HFFc6 (cell line): ENCODE data around the gene SH2D3C. TPM values are rescaled to one million over a fixed set of nuclear protein-coding genes. Genes with fewer than 3 reads are reported as not detected.
A peak's percentile ranks its signal among the peaks of the same experiment; 100 is the strongest.

Experiments used
- DNase-seq: peaks from one replicate; pipeline ENCODE4 v3.0.0-alpha.2; 2018
- H3K27ac Mint-ChIP-seq: 2 replicates; pipeline ENCODE4 v1.8.0; 2020; ENCODE audit warnings: mild to moderate bottlenecking, mixed read lengths
- H3K27me3 Mint-ChIP-seq: 2 replicates; pipeline ENCODE4 v1.8.0; 2021; ENCODE audit warnings: mild to moderate bottlenecking, moderate library complexity, mixed read lengths; ENCODE audit not compliant: insufficient read depth
- H3K36me3 Mint-ChIP-seq: 2 replicates; pipeline ENCODE4 v1.8.0; 2021; ENCODE audit warnings: low read depth, mixed read lengths
- H3K4me1 Mint-ChIP-seq: 2 replicates; pipeline ENCODE4 v1.8.0; 2020; ENCODE audit warnings: low read depth, mixed read lengths
- H3K4me3 Mint-ChIP-seq: 2 replicates; pipeline ENCODE4 v1.8.0; 2020; ENCODE audit warnings: mild to moderate bottlenecking, moderate library complexity, mixed read lengths
- H3K9me3 Mint-ChIP-seq: 2 replicates; pipeline ENCODE4 v1.8.0; 2020; ENCODE audit warnings: mild to moderate bottlenecking, mixed read lengths
- CTCF ChIP-seq: fragments of 200-600 bp; sonication (generic); IDR thresholded peaks from 2 replicates; pipeline ENCODE4 v1.5.0; 2021; ENCODE audit warnings: antibody characterized with exemption, mild to moderate bottlenecking
- total RNA-seq, 6 experiments: library from RNA; stranded (reverse); fragmentation: NEBNext Ultra II Directional; extraction: Animal tissue kit (Norgen Biotek cat#: 25700); gene quantifications; 2 replicates in 1 of 6; 3 replicates in 5 of 6; pipeline ENCODE4 v1.2.3, GENCODE V29; 2021

The SH2D3C gene
- total RNA-seq, 6 experiments from 2014 or later, result not detected

GRCh38 chr9:127790094-127790855 lies 11.8 kb upstream of the SH2D3C start:
- Mint-ChIP-seq H3K27ac (no peak overlapping the region), H3K36me3 (peaks cover 28% of the 10 kb centered on the region)

GRCh38 chr9:127789179-127789578 lies 10.7 kb upstream of the SH2D3C start:
- Mint-ChIP-seq H3K4me3 (no peak overlapping the region), H3K9me3 (no peaks in the 10 kb centered on the region), H3K36me3 (peaks cover 28% of the 10 kb centered on the region), H3K27me3 (no peaks in the 10 kb centered on the region; the same call in 1 of the 2 replicates), H3K27ac (no peak overlapping the region), H3K4me1 (peaks cover 9% of the 10 kb centered on the region)
- no peak for DNase-seq
- no peak for TF ChIP-seq CTCF

More at GRCh38 chr9:127790094-127790855, 11.8 kb upstream of the SH2D3C start:
- peaks cover 9% of the 10 kb centered on the region for H3K4me1 Mint-ChIP-seq
- H3K27me3 Mint-ChIP-seq, result no peaks in the 10 kb centered on the region; the same call in 1 of the 2 replicates
- no peak for DNase-seq
- H3K9me3 Mint-ChIP-seq, result no peaks in the 10 kb centered on the region
- H3K4me3 Mint-ChIP-seq, result no peak overlapping the region
- no peak for TF ChIP-seq CTCF

GRCh38 chr9:127788337-127789011 lies 10.0 kb upstream of the SH2D3C start:
- no peaks in the 10 kb centered on the region for H3K9me3 Mint-ChIP-seq
- H3K4me1 Mint-ChIP-seq, result peaks cover 9% of the 10 kb centered on the region
- DNase-seq, result no peak
- peaks cover 2% of the 10 kb centered on the region for H3K27me3 Mint-ChIP-seq
- TF ChIP-seq CTCF, result no peak
- no peak overlapping the region for H3K4me3 Mint-ChIP-seq
- H3K27ac Mint-ChIP-seq, result no peak overlapping the region
- peaks cover 28% of the 10 kb centered on the region for H3K36me3 Mint-ChIP-seq

- Mint-ChIP-seq H3K4me3 (peak overlapping the region; percentile 98), H3K4me1 (peaks cover 9% of the 10 kb centered on the region), H3K36me3 (peaks cover 28% of the 10 kb centered on the region), H3K27ac (peak overlapping the region; percentile 73), H3K27me3 (peaks cover 3% of the 10 kb centered on the region), H3K9me3 (no peaks in the 10 kb centered on the region)
- DNase-seq, result no peak
- peak; percentile 77 for TF ChIP-seq CTCF
Measured at GRCh38 chr9:127786773-127787104, 8.3 kb upstream of the SH2D3C start.

GRCh38 chr9:127785933-127786772 lies 7.7 kb upstream of the SH2D3C start, which contains the start of gene CDK9:
CDK9 (plus strand) TSS chr9:127786034; CDS start chr9:127786149, 115 bp downstream.
- H3K27ac Mint-ChIP-seq, result peak within 1 kb of the TSS; percentile 73
- H3K36me3 Mint-ChIP-seq, result peaks cover 28% of the 10 kb centered on the region
- H3K4me3 Mint-ChIP-seq, result peak within 1 kb of the TSS; percentile 98
- TF ChIP-seq CTCF, result no peak
- peaks cover 4% of the 10 kb centered on the region for H3K27me3 Mint-ChIP-seq
- peak; percentile 86 for DNase-seq
- peaks cover 9% of the 10 kb centered on the region for H3K4me1 Mint-ChIP-seq
- H3K9me3 Mint-ChIP-seq, result no peaks in the 10 kb centered on the region
